Endothelial cell of umbilical vein (primary cell): ENCODE measurements around the gene C10orf105.

Experiments used
- CTCF ChIP-seq, 2 donors: IDR thresholded peaks; 1 replicate in 1 of 2; 2 replicates in 1 of 2; pipeline ENCODE4 v1.5.1; 2011; ENCODE audit warnings: low read length in 2 of 2, mild to moderate bottlenecking in 2 of 2, moderate library complexity in 2 of 2, control low read depth in 1 of 2, inconsistent platforms in 1 of 2, low read depth in 1 of 2; ENCODE audit not compliant: insufficient read depth in 1 of 2; ENCODE audit errors: extremely low read depth in 1 of 2
- EZH2 ChIP-seq: IDR thresholded peaks from 2 replicates; pipeline ENCODE4 v1.6.1; 2012; ENCODE audit warnings: borderline replicate concordance, low read depth, mild to moderate bottlenecking, moderate library complexity, low read length, inconsistent platforms; ENCODE audit not compliant: severe bottlenecking
- FOS ChIP-seq: IDR thresholded peaks from 2 replicates; pipeline ENCODE4 v1.6.1; 2011; ENCODE audit warnings: mild to moderate bottlenecking, low read length, moderate library complexity, borderline replicate concordance; ENCODE audit not compliant: insufficient read depth
- GATA2 ChIP-seq: IDR thresholded peaks from 2 replicates; pipeline ENCODE4 v1.7.0; 2011; ENCODE audit warnings: low read depth, mild to moderate bottlenecking, moderate library complexity, mixed read lengths, low read length; ENCODE audit not compliant: insufficient read length, insufficient read depth
- MAX ChIP-seq: IDR thresholded peaks from 2 replicates; pipeline ENCODE4 v1.6.1; 2011; ENCODE audit not compliant: insufficient read depth, insufficient read length
- MYC ChIP-seq: IDR thresholded peaks from one replicate; pipeline ENCODE4 v1.6.1; 2011; ENCODE audit warnings: mild to moderate bottlenecking, low read depth, low read length
- POLR2A ChIP-seq: IDR thresholded peaks from 2 replicates; pipeline ENCODE4 v1.6.1; 2012; ENCODE audit warnings: low read depth, mild to moderate bottlenecking, control low read depth, low read length
- POLR2AphosphoS5 ChIP-seq: IDR thresholded peaks from 2 replicates; pipeline ENCODE4 v1.6.1; 2012; ENCODE audit warnings: low read depth, mild to moderate bottlenecking, control low read depth, low read length, moderate library complexity; ENCODE audit not compliant: insufficient read depth

- no peak for TF ChIP-seq POLR2A
- no peak for TF ChIP-seq CTCF (IDR thresholded peaks at IDR 0.05; ENCODE audit: extremely low read depth in 1 of 2, insufficient read depth in 1 of 2, low read depth in 1 of 2, low read length in 2 of 2)
- no peak for TF ChIP-seq EZH2
- no peak for TF ChIP-seq POLR2AphosphoS5
- TF ChIP-seq GATA2 = no peak
- no peak for TF ChIP-seq MYC
- no peak for TF ChIP-seq MAX
- TF ChIP-seq FOS = no peak
These were observed 1.3 kb downstream of the C10orf105 start for GRCh38 chr10:71718165-71718698.
